ENCODE data around the gene PSG3. TPM values are rescaled to one million over a fixed set of nuclear protein-coding genes. Genes with fewer than 3 reads are reported as not detected.
"Not testable (repeated sequence)": the region's sequence is repeated elsewhere in the genome, so short reads cannot be mapped to it uniquely, and the experiment has no call there.

Gene PSG3
- total RNA-seq, 5 donors from 2014 or later (not counting 1 experiment from before 2014, with no cell fraction given): not detected

GRCh38 chr19:42766871-42767270 lies 26.6 kb upstream of the PSG3 start:
- peaks cover 14 to 15% of the 10 kb centered on the region in 2 donors for H3K27me3 Mint-ChIP-seq
- H3K27me3 ChIP-seq (replicated peaks in 1 of 2; ENCODE audit: control insufficient read depth in 2 of 2, extremely low read depth in 1 of 2, insufficient read depth in 2 of 2, low read length in 1 of 2); H3K36me3 ChIP-seq (ENCODE audit: control insufficient read depth in 2 of 2, extremely low read depth in 1 of 2, insufficient read depth in 1 of 2, low read length in 1 of 2); H3K4me3 ChIP-seq (ENCODE audit: control insufficient read depth in 1 of 2, extremely low read depth in 1 of 2, low read length in 1 of 2); H3K9me3 ChIP-seq; H3K36me3 Mint-ChIP-seq; DNase-seq; H3K9me3 Mint-ChIP-seq; H3K4me1 ChIP-seq (ENCODE audit: control insufficient read depth in 1 of 2, extremely low read depth in 1 of 2, insufficient read depth in 2 of 2, low read length in 2 of 2); CTCF ChIA-PET; ATAC-seq (replicated peaks in 1 of 4); H3K4me3 Mint-ChIP-seq; POLR2A ChIA-PET; H3K27ac ChIP-seq (ENCODE audit: low read length); H3K4me1 Mint-ChIP-seq; H3K27ac Mint-ChIP-seq: not testable (repeated sequence)
- WGBS (ENCODE audit: insufficient coverage): 79% methylated on average over 12 of the region's 12 CpGs

GRCh38 chr19:42764836-42765235 lies 24.6 kb upstream of the PSG3 start:
- no peaks in the 10 kb centered on the region for H3K36me3 ChIP-seq (ENCODE audit: control insufficient read depth in 2 of 2, extremely low read depth in 1 of 2, insufficient read depth in 1 of 2, low read length in 1 of 2)
- no CpG with 5 or more reads among the region's 3 CpGs for WGBS (ENCODE audit: insufficient coverage)
- H3K27me3 ChIP-seq (replicated peaks in 1 of 2; ENCODE audit: control insufficient read depth in 2 of 2, extremely low read depth in 1 of 2, insufficient read depth in 2 of 2, low read length in 1 of 2): no peaks in the 10 kb centered on the region
- H3K4me1 ChIP-seq (ENCODE audit: control insufficient read depth in 1 of 2, extremely low read depth in 1 of 2, insufficient read depth in 2 of 2, low read length in 2 of 2): no peaks in the 10 kb centered on the region
- no peaks in the 10 kb centered on the region for H3K9me3 Mint-ChIP-seq
- ChIA-PET CTCF (no interaction called here), POLR2A (no interaction called here)
- ATAC-seq (replicated peaks in 1 of 4) (no peak), DNase-seq (no peak)
- H3K27ac ChIP-seq (ENCODE audit: low read length): no peak overlapping the region
- H3K9me3 ChIP-seq: no peaks in the 10 kb centered on the region
- H3K4me1 Mint-ChIP-seq: no peaks in the 10 kb centered on the region
- no peak overlapping the region for H3K4me3 ChIP-seq (ENCODE audit: control insufficient read depth in 1 of 2, extremely low read depth in 1 of 2, low read length in 1 of 2)
- peaks cover 13 to 14% of the 10 kb centered on the region in 2 donors for H3K27me3 Mint-ChIP-seq
- H3K4me3 Mint-ChIP-seq: no peak overlapping the region
- no peaks in the 10 kb centered on the region for H3K36me3 Mint-ChIP-seq
- no peak overlapping the region for H3K27ac Mint-ChIP-seq

- DNase-seq (no peak), ATAC-seq (replicated peaks in 1 of 4) (no peak)
- ChIA-PET CTCF (no interaction called here), POLR2A (no interaction called here)
- H3K27ac Mint-ChIP-seq: no peak overlapping the region
- no peaks in the 10 kb centered on the region for H3K9me3 Mint-ChIP-seq
- H3K4me1 Mint-ChIP-seq: no peaks in the 10 kb centered on the region
- no peak overlapping the region for H3K4me3 Mint-ChIP-seq
- peaks cover 9 to 10% of the 10 kb centered on the region in 2 donors for H3K27me3 Mint-ChIP-seq
- H3K27me3 ChIP-seq (replicated peaks in 1 of 2; ENCODE audit: control insufficient read depth in 2 of 2, extremely low read depth in 1 of 2, insufficient read depth in 2 of 2, low read length in 1 of 2): no peaks in the 10 kb centered on the region
- H3K36me3 Mint-ChIP-seq: no peaks in the 10 kb centered on the region
- no peak overlapping the region for H3K4me3 ChIP-seq (ENCODE audit: control insufficient read depth in 1 of 2, extremely low read depth in 1 of 2, low read length in 1 of 2)
- no peaks in the 10 kb centered on the region for H3K36me3 ChIP-seq (ENCODE audit: control insufficient read depth in 2 of 2, extremely low read depth in 1 of 2, insufficient read depth in 1 of 2, low read length in 1 of 2)
- no peaks in the 10 kb centered on the region for H3K9me3 ChIP-seq
- H3K27ac ChIP-seq (ENCODE audit: low read length): no peak overlapping the region
- 100% methylated on average over 1 of the region's 2 CpGs for WGBS (ENCODE audit: insufficient coverage)
- no peaks in the 10 kb centered on the region for H3K4me1 ChIP-seq (ENCODE audit: control insufficient read depth in 1 of 2, extremely low read depth in 1 of 2, insufficient read depth in 2 of 2, low read length in 2 of 2)
Observed at GRCh38 chr19:42762789-42763188, 22.5 kb upstream of the PSG3 start.

- H3K27ac ChIP-seq (ENCODE audit: low read length); H3K4me3 ChIP-seq (ENCODE audit: control insufficient read depth in 1 of 2, extremely low read depth in 1 of 2, low read length in 1 of 2); H3K27ac Mint-ChIP-seq; H3K4me1 ChIP-seq (ENCODE audit: control insufficient read depth in 1 of 2, extremely low read depth in 1 of 2, insufficient read depth in 2 of 2, low read length in 2 of 2); POLR2A ChIA-PET; ATAC-seq (replicated peaks in 1 of 4); CTCF ChIA-PET; H3K36me3 Mint-ChIP-seq; H3K9me3 Mint-ChIP-seq; H3K4me1 Mint-ChIP-seq; H3K4me3 Mint-ChIP-seq; DNase-seq; H3K27me3 ChIP-seq (replicated peaks in 1 of 2; ENCODE audit: control insufficient read depth in 2 of 2, extremely low read depth in 1 of 2, insufficient read depth in 2 of 2, low read length in 1 of 2); H3K36me3 ChIP-seq (ENCODE audit: control insufficient read depth in 2 of 2, extremely low read depth in 1 of 2, insufficient read depth in 1 of 2, low read length in 1 of 2); H3K9me3 ChIP-seq: not testable (repeated sequence)
- WGBS (ENCODE audit: insufficient coverage): no CpG with 5 or more reads among the region's 1 CpG
- H3K27me3 Mint-ChIP-seq: peaks cover 10 to 11% of the 10 kb centered on the region in 2 donors
Observed at GRCh38 chr19:42761924-42762295, 21.6 kb upstream of the PSG3 start.

- CTCF ChIA-PET: not testable (repeated sequence)
Observed at GRCh38 chr19:42760954-42761923, 21.0 kb upstream of the PSG3 start.

GRCh38 chr19:42758667-42759066 lies 18.4 kb upstream of the PSG3 start:
- H3K36me3 Mint-ChIP-seq; CTCF ChIA-PET; H3K4me1 ChIP-seq (ENCODE audit: control insufficient read depth in 1 of 2, extremely low read depth in 1 of 2, insufficient read depth in 2 of 2, low read length in 2 of 2); H3K27ac ChIP-seq (ENCODE audit: low read length); H3K27me3 ChIP-seq (replicated peaks in 1 of 2; ENCODE audit: control insufficient read depth in 2 of 2, extremely low read depth in 1 of 2, insufficient read depth in 2 of 2, low read length in 1 of 2); H3K4me1 Mint-ChIP-seq; H3K27ac Mint-ChIP-seq; H3K36me3 ChIP-seq (ENCODE audit: control insufficient read depth in 2 of 2, extremely low read depth in 1 of 2, insufficient read depth in 1 of 2, low read length in 1 of 2); H3K4me3 ChIP-seq (ENCODE audit: control insufficient read depth in 1 of 2, extremely low read depth in 1 of 2, low read length in 1 of 2); H3K9me3 ChIP-seq; H3K4me3 Mint-ChIP-seq; H3K9me3 Mint-ChIP-seq; POLR2A ChIA-PET; DNase-seq; ATAC-seq (replicated peaks in 1 of 4): not testable (repeated sequence)
- peaks cover 8 to 14% of the 10 kb centered on the region in 2 donors for H3K27me3 Mint-ChIP-seq
- WGBS (ENCODE audit: insufficient coverage): 50% methylated on average over 1 of the region's 3 CpGs

More at GRCh38 chr19:42760954-42761923, 21.0 kb upstream of the PSG3 start:
- H3K36me3 ChIP-seq (ENCODE audit: control insufficient read depth in 2 of 2, extremely low read depth in 1 of 2, insufficient read depth in 1 of 2, low read length in 1 of 2); H3K4me3 ChIP-seq (ENCODE audit: control insufficient read depth in 1 of 2, extremely low read depth in 1 of 2, low read length in 1 of 2); DNase-seq; H3K27me3 ChIP-seq (replicated peaks in 1 of 2; ENCODE audit: control insufficient read depth in 2 of 2, extremely low read depth in 1 of 2, insufficient read depth in 2 of 2, low read length in 1 of 2); H3K4me3 Mint-ChIP-seq; POLR2A ChIA-PET; H3K27ac Mint-ChIP-seq; H3K27ac ChIP-seq (ENCODE audit: low read length); ATAC-seq (replicated peaks in 1 of 4); H3K9me3 ChIP-seq; H3K36me3 Mint-ChIP-seq; H3K4me1 Mint-ChIP-seq; H3K4me1 ChIP-seq (ENCODE audit: control insufficient read depth in 1 of 2, extremely low read depth in 1 of 2, insufficient read depth in 2 of 2, low read length in 2 of 2); H3K9me3 Mint-ChIP-seq; H3K27me3 Mint-ChIP-seq: not testable (repeated sequence)
- 71% methylated on average over 2 of the region's 7 CpGs for WGBS (ENCODE audit: insufficient coverage)

All from T-cell (primary cell).